ENCODE results near the gene RBM23.
"Not testable (repeated sequence)": the region's sequence is repeated elsewhere in the genome, so short reads cannot be mapped to it uniquely, and the experiment has no call there.

RBM23 gene
- total RNA-seq = 86.4 to 102 reads per million in 2 donors

DNA sequence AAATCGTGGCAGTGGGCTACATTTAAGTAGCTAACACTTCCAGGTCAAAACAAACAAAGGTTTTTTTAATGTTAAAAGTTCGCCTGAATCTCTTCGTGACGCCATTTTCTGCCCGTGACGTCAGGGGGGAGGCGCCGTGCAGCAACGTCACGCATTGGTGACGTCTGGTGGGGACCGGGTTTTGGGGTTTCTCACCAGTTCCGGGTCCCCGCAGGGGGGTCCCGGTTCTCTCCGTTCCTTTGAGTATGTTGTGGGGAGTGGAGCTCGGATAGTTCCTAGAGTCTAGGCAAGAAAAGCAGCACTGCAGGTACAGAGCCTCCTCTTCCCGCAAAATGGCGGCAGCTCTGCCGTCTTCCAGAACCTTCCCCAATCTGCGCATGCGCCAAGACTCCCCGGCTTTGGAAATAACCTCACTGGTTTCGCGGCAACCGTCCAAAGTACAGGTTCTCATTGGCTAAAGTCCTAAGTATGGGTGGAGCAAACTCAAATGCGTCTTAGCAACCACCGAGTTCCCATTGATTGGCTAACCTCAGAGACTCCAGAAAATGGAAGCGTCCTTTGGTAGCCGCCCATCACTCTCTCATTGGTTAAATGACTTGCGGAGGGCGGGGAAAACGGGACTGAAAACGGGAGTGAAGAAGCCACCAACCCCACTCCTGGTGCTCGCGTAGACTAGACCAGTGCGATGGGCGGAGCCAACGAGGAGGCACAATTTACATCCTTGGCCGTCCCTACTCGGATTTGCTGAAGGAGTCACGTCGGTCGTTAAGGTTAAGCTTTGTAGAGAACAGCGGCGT lies at the start of gene RBM23:
Gene RBM23 (minus strand): TSS at position 346 of the 797 bp plus-strand sequence.
- peak; percentile 99 to 100 (median 100) for DNase-seq

DNA sequence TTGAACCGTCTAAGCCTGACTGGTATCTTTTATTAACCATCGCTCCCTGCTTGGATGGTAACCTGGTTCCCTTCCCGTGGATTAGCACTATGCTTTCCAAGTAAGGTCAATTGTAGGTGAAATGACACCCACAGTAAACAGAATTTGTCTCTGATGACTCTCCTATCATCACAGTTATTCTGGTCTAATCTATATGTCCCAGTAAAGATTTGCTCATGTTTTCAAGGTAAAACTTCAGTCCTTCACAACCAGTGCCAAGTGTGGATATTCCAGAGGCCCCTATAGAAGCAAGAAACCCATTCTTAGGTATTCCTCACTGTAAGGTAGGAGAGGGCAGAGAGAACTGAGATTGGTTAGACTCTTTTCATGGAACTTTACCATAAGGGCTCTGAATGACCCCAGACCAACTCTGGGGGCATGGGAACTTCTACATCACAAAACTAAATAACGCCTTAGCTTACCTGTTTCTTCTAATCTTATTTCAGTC lies 47.9 kb upstream of the RBM23 start:
- no peak for DNase-seq

DNA sequence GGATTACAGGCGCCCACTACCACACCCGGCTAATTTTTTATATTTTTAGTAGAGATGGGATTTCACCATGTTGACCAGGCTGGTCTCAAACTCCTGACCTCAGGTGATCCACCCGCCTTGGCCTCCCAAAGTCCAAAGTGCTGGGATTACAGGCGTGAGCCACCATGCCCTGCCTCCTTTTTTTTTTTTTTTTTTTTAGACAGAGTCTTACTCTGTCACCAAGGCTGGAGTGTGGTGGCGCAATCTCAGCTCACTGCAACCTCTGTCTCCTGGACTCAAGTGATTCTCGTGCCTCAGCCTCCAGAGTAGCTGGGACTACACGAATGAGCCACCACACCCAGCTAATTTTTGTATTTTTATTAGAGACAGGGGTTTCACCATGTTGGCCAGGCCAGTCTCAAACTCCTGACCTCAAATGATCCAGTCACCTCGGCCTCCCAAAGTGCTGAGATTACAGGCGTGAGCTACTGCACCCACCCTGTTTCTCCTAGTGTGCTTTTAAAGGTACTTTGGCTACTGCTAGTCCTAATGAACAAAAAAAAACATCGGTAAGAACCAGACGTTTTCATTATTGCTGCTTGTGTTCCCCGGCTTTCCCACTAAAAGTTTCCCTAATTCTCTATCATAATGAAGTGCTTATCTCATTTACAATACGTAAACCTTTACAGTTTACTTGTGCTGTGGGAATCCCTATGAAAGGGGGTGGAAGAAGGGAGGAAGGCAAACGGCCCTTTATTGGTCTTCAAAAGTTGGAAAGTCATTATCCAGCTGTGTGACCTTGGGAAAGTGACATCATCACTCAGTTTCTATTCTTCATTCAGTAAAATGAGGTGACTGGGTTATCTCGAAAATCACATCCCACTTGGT lies 47.2 kb upstream of the RBM23 start:
- not testable (repeated sequence) for DNase-seq

DNA sequence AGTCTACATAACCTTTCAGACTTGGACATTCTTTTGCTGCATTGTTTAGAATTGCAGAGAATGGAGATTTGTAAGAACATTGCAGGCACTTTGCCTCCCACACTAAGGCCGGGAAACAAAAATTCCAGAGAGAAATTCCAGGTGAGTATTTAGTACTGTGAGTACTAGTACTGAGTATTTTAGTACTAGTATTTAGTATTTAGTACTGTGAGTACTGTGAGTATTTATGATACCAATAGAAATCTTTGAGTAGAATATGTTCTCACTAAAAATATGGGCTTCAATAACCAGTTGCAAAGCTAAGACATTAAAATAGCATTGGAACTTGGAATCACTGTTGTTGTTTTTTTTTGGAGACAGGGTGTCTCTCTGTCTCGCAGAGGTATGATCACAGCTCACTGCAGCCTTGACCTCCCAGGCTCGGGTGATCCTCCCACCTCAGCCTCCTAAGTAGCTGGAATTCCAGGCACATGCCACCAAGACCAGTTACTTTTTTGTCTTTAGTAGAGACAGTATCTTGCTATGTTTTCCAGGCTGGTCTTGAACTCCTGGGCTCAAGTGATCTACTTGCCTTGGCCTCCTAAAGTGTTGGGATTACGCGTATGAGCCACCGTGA lies 43.2 kb upstream of the RBM23 start:
- no peak for DNase-seq

DNA sequence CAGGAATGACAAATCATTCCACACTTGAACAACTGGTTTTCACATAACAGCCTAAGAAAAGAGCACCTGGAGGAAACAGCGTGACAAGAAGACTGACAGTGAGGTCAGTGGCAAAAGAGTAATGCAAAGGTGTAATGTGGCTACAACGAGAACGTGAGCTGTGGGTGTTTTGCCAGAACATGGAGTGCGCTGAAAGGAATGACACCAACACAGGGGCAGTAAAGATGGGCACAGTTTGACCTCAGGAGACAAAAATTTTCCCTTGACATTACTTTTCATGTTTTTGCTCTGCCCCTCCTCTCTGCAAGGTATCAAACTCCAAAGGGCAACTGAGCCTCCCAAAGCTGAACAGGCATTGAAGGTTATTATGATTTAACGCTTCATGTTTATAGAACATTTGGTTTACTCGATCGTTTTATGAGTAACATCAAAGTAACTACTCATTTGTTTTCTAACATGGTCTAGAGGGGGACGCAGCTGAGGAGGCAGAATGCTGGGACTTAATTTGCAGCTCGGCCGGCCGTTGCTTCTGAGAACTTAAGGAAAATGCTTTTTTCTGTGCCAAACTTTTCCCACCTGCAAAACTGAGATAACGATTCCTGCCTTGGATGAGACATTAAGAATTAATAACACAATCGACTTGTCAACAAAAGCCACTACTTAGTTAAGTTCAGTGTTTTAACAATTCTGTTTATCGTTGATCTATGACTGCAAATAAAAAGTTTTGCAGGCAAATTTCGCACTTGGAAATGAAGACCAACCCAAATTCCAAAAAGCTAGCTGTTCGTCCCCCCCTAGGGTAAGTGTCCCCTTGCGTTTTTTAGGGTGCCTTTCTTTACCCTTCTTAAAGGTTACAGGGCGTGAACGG lies 37.0 kb upstream of the RBM23 start:
- no peak for DNase-seq

DNA sequence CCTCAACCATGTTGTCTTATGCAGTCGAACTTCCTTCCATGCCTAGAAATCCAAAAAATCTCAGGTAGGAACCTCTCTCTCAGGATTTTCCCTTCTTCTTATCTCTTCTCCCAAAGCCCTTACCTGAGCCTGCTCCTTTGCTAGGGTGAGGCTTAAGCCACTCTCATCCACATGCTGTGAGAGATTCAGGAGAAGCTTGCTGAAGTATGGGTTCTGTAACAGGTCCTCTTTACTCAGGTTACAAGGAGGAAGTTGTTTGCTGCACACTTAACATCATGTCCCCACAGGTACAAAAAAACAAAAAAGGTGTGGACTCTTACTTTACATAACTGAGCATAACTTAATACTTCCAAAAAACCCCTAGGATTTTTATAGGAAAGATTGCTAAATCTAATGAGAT lies 33.5 kb upstream of the RBM23 start:
- DNase-seq = no peak

DNA sequence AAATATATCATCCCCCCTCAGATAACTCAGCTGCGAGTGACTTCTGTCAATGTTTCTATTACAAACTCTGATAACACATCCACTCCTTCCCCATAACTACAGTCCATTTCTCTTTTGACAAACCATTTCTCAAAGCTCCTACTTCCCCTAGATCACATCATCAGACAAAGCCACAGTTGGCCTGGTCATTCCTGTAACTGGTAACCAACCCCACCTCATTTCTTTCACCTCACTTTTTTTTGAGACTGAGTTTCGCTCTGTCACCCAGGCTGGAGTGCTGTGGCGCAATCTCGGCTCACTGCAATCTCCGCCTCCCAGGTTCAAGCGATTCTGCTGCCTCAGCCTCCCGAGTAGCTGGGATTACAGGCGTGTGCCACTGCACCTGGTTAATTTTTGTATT lies 32.8 kb upstream of the RBM23 start:
- not testable (repeated sequence) for DNase-seq

DNA sequence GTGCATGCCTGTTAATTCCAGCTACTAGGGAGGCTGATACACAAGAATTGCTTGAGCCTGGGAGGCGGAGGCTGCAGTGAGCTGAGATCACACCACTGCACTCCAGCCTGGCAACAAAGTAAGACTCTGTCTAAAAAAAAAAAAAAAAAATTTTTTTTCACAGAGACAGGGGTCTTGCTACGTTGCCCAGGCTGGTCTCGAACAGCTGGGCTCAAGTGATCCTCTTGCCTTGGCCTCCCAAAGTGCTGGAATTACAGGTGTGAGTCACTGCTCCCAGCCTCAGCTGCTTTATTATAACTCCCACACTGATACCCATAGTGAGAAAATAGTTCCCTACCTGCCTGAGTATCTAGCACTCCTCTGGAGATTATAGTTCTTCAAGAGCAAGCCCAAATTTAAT lies 26.7 kb upstream of the RBM23 start:
- no peak for DNase-seq

DNA sequence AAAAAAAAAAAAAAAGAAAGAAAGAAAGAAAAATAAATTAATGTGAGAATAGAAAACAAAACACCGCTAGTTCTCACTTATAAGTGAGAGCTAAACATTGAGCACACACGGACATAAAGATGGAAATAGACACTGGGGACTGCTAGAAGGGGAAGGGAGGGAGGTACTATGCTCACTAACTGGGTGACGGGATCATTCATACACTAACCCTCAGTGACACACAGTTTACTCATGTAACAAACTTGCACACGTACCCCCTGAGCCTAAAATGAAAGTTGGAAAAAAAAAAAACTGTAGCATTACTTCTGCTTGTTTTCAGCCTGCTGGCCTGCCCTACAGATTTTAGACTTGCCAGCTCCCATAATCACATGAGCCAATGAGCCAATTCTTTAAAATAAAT lies 20.7 kb upstream of the RBM23 start:
- DNase-seq = no peak

DNA sequence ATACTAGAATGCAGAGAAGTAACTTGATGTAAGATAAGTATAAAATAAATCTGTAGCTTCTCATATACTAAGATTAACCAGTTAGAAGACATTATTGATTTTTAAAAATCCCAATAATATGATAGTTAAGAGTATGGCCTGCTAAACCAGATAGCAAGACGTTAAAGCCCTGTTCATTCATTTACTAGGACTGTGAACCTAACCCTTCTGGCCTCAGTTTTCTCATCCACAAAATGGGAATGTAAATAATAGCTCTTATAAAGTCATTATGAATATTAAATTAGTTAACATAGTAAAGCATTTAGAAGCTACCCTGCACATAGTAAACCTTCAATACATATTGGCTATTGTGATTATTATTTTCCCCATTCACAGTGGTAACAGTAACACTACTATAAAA lies 16.2 kb upstream of the RBM23 start:
- DNase-seq = no peak

DNA sequence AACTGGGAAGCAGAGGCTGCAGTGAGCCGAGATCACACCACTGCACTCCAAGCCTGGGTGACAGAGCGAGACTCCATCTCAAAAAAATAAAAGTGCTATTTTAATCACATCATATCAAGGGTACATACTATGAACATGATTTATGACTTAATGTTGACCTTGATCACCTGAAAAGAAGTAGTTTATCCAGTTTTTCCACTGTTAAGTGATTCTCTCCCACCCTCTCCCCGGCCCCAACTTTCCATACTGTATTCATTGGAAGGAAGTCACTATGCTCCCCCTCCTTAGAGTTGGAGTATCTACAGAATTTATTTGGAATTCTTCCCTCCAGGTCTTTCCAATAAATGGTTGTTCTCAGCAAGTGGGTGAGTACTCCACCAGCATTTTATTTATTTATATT lies 13.2 kb upstream of the RBM23 start:
- DNase-seq = no peak

DNA sequence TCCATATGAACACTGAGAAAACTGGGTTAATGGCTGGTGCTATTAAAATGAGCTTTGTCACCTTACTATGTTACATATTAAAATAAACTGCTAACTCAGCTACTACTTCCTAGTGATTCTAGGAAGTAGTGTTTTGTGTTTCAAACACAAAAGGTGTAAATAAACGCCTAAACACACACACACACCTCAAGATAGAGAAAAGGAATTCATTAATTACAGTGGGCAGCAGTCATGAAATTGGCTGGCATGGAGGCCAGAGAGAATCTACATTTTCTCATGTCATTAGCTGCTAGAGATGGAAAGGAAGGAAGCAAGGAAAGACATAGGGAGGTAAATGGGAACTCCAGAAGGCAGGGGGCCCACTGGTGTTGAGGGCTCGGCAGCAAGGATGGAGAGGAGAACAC lies 11.0 kb upstream of the RBM23 start:
- no peak for DNase-seq

DNA sequence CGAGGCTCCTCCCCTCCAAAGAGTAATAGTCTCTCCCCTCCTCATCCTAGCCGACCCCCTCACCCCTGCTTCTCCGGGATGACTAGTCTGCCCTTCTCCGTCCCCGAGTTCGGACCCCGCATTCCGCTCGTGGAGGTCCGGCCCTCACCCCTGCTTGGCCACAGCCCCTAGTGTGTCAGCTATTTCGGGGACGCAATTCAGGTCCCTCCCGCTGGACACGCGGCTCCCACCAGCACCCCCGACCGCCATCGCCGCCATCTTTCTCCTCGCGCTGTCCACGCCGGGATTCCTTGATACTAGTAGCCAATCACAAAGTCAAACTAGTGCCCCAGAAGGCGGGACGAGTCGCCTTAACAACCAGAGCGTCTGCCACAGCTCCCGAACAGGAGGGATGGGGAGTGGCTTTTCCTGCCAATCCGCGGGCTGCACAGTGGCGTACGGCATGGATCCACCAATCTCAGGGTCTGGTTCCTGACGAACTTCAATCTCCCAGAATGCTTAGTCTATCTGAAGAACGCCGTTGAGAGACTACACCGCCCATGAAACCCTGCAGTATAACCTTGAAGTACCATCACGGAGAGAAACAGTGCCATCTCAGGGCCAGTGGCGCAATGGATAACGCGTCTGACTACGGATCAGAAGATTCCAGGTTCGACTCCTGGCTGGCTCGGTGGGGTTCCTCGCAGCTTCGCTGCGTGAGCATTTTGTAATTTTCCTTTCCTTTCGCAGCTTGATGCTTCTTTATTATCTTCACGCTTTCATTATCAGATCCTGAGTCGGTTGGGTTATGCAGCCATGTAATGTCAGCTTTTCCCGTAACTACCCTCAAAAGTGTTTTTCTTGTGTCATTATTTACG lies 10.4 kb upstream of the RBM23 start, which contains the start of gene PRMT5:
Gene PRMT5 (minus strand): TSS at position 273 of the 857 bp plus-strand sequence. CDS start 15 bp downstream, at position 258.
- DNase-seq = peak; percentile 84 to 100 (median 97)

DNA sequence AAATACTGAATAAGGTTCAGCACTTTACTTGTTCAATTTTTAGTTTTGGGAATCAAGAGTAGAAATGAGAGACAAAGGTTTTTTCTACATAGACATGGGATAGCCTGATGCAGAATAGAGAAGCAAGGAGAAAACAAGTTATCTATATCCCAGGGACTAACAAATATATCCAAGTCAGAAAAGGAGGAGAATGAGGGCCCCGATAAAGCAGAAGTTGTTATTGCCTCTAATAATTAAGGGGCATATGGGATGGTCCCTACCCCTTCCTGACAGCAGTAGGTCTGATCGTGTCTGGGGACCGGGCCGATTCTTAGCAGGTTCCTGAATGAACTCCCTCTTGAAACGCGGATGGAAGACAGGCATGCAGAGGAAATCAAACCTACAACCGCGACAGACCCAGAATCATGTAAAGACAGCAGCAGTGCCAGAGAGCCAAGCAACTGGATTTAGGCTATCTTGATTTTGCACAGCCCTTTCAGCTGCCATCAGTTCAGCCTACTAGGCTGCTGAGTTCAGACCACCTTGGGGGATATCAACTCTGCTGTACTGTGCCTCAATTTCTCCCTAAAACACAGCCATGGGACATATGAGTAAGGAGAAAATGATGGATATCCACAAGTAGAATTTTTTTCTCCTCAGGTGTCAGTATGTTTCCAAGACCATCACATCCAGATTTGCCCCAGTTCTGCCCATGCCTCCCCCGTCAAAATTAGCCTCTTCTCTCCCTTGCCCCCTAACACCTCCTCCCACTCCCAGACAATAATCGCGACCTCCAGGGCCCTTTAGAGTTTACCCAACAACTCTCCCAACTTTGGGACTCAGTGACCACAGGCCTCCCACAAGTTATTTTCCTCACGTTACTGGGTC lies 9.5 kb upstream of the RBM23 start:
- DNase-seq = peak in 1 of 5 experiments; percentile 21

DNA sequence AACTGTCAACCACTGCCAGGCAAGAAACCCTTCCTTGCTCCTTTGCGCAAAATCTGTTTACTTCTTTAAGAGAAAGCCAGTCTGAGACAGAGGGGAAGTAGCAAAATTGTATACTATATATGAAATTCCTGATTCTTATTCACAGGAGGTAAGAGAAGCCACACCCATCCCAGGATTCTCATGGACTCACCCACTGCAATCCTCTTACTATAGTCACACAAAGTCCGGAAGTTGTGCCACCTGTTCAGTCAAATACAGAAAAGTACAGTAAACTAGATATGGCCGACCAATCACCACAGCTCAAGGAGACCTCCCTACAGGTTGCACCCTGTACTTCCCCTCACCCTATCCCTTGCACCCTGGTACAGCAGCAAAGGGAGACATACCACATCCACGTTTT lies 7.4 kb upstream of the RBM23 start:
- no peak for DNase-seq

DNA sequence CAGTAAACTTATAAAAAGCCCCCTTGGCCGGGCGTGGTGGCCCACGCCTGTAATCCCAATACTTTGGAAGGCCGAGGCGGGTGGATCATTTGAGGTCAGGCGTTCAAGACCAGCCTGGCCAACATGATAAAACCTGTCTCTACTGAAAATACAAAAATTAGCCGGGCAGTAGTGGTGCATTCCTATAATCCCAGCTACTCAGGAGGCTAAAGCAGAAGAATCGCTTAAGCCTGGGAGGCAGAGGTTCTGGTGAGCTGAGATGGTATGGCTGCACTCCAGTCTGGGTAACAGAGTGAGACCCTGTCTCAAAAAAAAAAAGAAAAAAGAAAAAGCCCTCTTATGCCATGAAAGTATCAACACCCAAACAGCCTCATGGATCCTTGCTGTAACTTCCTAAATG lies 6.6 kb upstream of the RBM23 start:
- DNase-seq = no peak

DNA sequence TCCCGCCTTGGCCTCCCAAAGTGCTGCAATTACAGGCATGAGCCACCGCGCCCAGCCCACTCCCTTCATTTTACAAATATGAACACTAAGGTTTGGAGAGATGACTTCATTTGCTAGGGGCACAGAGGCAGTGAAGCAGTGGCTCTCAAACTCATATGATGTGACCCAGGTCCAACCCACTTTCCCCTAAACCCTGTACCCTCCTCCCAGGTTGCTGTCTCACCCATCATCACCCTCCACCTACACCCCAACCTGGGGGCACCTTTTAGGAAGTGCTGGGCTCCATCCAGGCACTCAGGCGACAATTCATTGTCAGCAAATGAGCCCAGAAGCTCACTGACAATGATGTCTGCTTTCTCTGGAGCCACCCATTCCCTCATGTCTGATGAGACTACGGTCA lies 4.8 kb upstream of the RBM23 start:
- DNase-seq = no peak

DNA sequence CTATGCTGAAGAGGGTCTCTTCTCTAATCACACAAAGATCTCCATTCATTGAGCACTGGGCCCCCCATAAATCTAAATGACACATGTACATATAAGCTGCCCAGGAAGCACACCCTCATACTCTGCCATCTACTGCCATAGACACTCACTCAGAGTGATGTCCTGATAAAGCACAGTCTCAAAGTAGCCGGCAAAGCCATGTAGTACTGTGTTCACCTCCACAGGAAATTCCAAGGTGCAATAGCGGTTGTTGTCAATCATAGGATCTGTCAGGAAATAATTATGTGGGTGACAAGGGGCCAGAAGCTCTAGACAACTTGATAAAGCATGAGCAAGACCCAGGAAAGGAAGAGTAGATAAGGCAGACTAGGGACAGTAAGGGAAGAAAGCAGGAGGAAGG lies 3.3 kb upstream of the RBM23 start:
- no peak for DNase-seq

DNA sequence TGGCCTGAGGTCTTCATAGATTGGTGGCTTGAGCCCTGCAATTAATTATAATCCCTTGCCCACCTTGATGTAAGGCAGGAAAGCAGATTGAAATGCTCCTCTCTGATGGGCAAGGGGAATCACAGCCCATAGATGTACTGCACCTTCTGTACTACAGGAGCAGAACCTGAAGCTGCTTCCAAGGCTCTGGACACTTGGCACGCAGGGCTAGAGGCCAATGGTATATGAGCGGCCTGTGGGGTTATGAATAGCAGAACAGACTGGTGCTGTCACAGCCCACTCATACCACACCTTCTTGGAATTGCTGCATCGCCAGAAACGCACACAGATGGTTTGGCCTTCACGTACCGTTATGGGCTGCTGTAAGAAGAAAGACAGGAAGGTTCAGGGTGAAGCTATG lies 1.7 kb upstream of the RBM23 start:
- DNase-seq = no peak

DNA sequence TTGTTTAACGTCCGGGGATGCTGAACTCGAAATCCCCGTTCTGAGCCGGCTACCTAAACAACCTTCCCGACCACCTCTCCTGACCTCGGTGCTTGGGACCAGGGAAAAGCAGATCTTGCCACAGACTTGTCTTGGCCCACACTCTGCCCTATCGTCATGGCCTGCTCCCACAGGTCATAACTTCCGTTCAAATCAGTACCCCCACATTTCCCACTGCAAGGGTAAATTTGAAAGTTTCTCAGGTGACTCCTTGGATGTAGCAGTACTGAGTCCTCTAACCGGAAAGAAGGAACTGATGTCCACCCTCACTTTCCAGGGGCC lies 612 bp upstream of the RBM23 start:
- DNase-seq = no peak
